GM10248 (cell line): ENCODE measurements around the gene C10orf95.

Experiments
- CTCF ChIA-PET: fragments of 300-600 bp; sonication (Branson Sonifier 250); formaldehyde crosslinking; extraction: SDS; loops from one replicate; lab custom pipeline; 2021; ENCODE audit warnings: antibody characterized with exemption; lab: Yijun Ruan, JAX
- POLR2A ChIA-PET: fragments of 350-650 bp; sonication (Branson Sonifier 250); formaldehyde crosslinking; extraction: SDS; loops from one replicate; lab custom pipeline; 2020; ENCODE audit warnings: antibody characterized with exemption; lab: Yijun Ruan, JAX
- DNase-seq: peaks from one replicate; pipeline ENCODE4 v3.0.0; 2012; ENCODE audit errors: extremely low spot score
- CTCF ChIP-seq: IDR thresholded peaks from 2 replicates; pipeline ENCODE4 v1.5.1; 2012; ENCODE audit warnings: mild to moderate bottlenecking, low read depth; ENCODE audit errors: extremely low read depth, missing control alignments, control extremely low read depth

C10orf95 gene

GRCh38 chr10:102476466-102477141 lies 25.3 kb upstream of the C10orf95 start:
- ChIA-PET CTCF (interaction anchor here (0.9 to 1.4 kb wide), 6 partner anchors 8 to 247 kb away, joined by 3 to 4 read pairs (median 3); no protein-coding TSS in a partner anchor), POLR2A (no interaction called here)
- no peak for TF ChIP-seq CTCF
- DNase-seq = no peak

- no peak for TF ChIP-seq CTCF
- ChIA-PET POLR2A (no interaction called here), CTCF (interaction anchor here (0.9 to 1.4 kb wide), 2 partner anchors 108 to 246 kb away, joined by 3 to 4 read pairs; no protein-coding TSS in a partner anchor)
- DNase-seq = no peak
Measured at GRCh38 chr10:102475451-102476040, 24.2 kb upstream of the C10orf95 start.

GRCh38 chr10:102473445-102474331 lies 22.3 kb upstream of the C10orf95 start:
- DNase-seq = no peak
- ChIA-PET POLR2A (no interaction called here), CTCF (interaction anchor here (0.8 to 1.5 kb wide), 4 partner anchors 17 to 110 kb away, joined by 3 read pairs; no protein-coding TSS in a partner anchor)
- no peak for TF ChIP-seq CTCF

DNA sequence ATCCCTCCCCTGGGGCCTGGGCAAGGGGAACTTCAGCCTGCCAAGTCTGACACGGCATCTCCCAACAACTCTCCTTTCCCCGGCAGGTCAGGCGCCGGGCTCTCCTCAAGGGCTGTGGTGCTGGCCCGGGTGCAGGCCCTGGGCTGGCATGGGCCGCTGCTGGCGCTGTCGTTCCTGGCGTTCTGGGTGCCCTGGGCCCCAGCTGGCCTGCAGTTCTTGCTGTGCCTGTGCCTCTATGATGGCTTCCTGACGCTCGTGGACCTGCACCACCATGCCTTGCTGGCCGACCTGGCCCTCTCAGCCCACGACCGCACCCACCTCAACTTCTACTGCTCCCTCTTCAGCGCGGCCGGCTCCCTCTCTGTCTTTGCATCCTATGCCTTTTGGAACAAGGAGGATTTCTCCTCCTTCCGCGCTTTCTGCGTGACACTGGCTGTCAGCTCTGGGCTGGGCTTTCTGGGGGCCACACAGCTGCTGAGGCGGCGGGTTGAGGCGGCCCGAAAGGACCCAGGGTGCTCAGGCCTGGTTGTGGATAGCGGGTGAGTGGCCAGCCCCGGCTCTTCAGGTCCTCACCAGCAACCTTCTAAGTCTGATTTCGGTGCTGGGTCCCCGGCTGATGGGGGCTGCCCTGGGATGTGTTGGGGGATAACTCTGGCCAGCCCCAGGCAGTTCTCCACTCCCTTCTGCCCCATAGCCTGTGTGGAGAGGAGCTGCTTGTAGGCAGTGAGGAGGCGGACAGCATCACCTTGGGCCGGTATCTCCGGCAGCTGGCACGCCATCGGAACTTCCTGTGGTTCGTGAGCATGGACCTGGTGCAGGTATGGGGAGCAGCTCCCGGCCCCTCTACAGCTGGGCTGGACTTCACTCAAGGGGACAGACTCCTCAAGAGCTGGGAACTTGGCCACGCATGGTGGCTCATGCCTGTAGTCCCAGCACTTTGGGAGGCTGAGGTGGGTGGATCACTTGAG lies 19.5 kb upstream of the C10orf95 start:
- POLR2A ChIA-PET = no interaction called here
- CTCF ChIA-PET = interaction anchor here (1.0 to 1.7 kb wide), 4 partner anchors 8 to 119 kb away, joined by 4 to 5 read pairs (median 4); no protein-coding TSS in a partner anchor
- no peak for TF ChIP-seq CTCF
- no peak for DNase-seq

GRCh38 chr10:102468683-102469082 lies 17.3 kb upstream of the C10orf95 start:
- no peak for DNase-seq
- CTCF ChIA-PET = interaction anchor here (1.1 to 3.5 kb wide), 3 partner anchors 11 to 239 kb away, joined by 3 to 15 read pairs (median 3); no protein-coding TSS in a partner anchor
- POLR2A ChIA-PET = interaction anchor here (0.5 kb wide), 1 partner anchor 11 kb away, joined by 3 read pairs; no protein-coding TSS in a partner anchor
- TF ChIP-seq CTCF = no peak
